Endodermal cell (in vitro differentiated cells): ENCODE data around the gene NOD1. TPM values are rescaled to one million over a fixed set of nuclear protein-coding genes. Genes with fewer than 3 reads are reported as not detected.

ENCODE experiments used
- DNase-seq: peaks from one replicate; pipeline ENCODE4 v3.0.0-alpha.2; 2017
- H3K27ac ChIP-seq: 2 replicates; pipeline ENCODE4 v1.5.1; 2013; ENCODE audit warnings: mild to moderate bottlenecking, low read depth, low read length, moderate library complexity
- H3K27me3 ChIP-seq: 2 replicates; pipeline ENCODE4 v1.6.1; 2013; ENCODE audit warnings: mild to moderate bottlenecking, low read length, moderate library complexity; ENCODE audit not compliant: insufficient read depth, control insufficient read depth, poor library complexity, severe bottlenecking
- H3K36me3 ChIP-seq: 2 replicates; pipeline ENCODE4 v1.7.0; 2013; ENCODE audit warnings: mild to moderate bottlenecking, low read length, moderate library complexity; ENCODE audit not compliant: control insufficient read depth, insufficient read depth
- H3K4me1 ChIP-seq: one replicate; pipeline ENCODE4 v1.7.0; 2013; ENCODE audit warnings: low read length; ENCODE audit not compliant: control insufficient read depth, insufficient read depth
- H3K4me3 ChIP-seq: 2 replicates; pipeline ENCODE4 v1.5.1; 2013; ENCODE audit warnings: mild to moderate bottlenecking, low read length, moderate library complexity
- H3K9ac ChIP-seq: 2 replicates; pipeline ENCODE4 v1.6.1; 2013; ENCODE audit warnings: mild to moderate bottlenecking, low read length, moderate library complexity; ENCODE audit not compliant: poor library complexity, severe bottlenecking; ENCODE audit errors: extremely low read depth
- H3K9me3 ChIP-seq: 2 replicates; pipeline ENCODE4 v1.6.1; 2013; ENCODE audit warnings: mild to moderate bottlenecking, low read length, moderate library complexity; ENCODE audit not compliant: control insufficient read depth
- H3K27ac Mint-ChIP-seq: 2 replicates; pipeline ENCODE4 v1.8.0; 2020; ENCODE audit warnings: mixed read lengths
- H3K27me3 Mint-ChIP-seq: 2 replicates; pipeline ENCODE4 v1.8.0; 2021; ENCODE audit warnings: mild to moderate bottlenecking, mixed read lengths; ENCODE audit not compliant: insufficient read depth
- H3K36me3 Mint-ChIP-seq: 2 replicates; pipeline ENCODE4 v1.8.0; 2020; ENCODE audit warnings: low read depth, mixed read lengths
- H3K4me1 Mint-ChIP-seq: 2 replicates; pipeline ENCODE4 v1.8.0; 2020; ENCODE audit warnings: mixed read lengths
- H3K4me3 Mint-ChIP-seq: 2 replicates; pipeline ENCODE4 v1.8.0; 2020; ENCODE audit warnings: mild to moderate bottlenecking, moderate library complexity, mixed read lengths
- H3K9me3 Mint-ChIP-seq: 2 replicates; pipeline ENCODE4 v1.8.0; 2020; ENCODE audit warnings: mild to moderate bottlenecking, mixed read lengths
- WGBS, 2 experiments: methylation state at CpG; one replicate each; pipeline versions ENCODE4 v1.1.5 to v1.1.7; 2013; ENCODE audit warnings: missing lambda C conversion rate in 2 of 2, mixed read lengths in 1 of 2; ENCODE audit not compliant: insufficient coverage in 1 of 2, insufficient read length in 1 of 2; 5-methylcytosine and 5-hydroxymethylcytosine counted together
- total RNA-seq, 2 donors: library from RNA; stranded (reverse); fragmentation: NEBNext Ultra II Directional in 1 of 2; extraction: Animal tissue kit (Norgen Biotek cat#: 25700) in 1 of 2; gene quantifications; 2 replicates in 1 of 2; 3 replicates in 1 of 2; pipeline ENCODE4 v1.2.1, GENCODE V29; 2021
- TF ChIP-seq, protein P1 (sequence below): fragments of 200-600 bp; sonication (generic); conservative IDR thresholded peaks from 2 replicates; pipeline ENCODE4 v1.5.0; 2021; ENCODE audit warnings: antibody characterized with exemption, mild to moderate bottlenecking

NOD1 gene
- total RNA-seq, 2 donors from 2014 or later = 3.3 to 3.4 TPM

DNA sequence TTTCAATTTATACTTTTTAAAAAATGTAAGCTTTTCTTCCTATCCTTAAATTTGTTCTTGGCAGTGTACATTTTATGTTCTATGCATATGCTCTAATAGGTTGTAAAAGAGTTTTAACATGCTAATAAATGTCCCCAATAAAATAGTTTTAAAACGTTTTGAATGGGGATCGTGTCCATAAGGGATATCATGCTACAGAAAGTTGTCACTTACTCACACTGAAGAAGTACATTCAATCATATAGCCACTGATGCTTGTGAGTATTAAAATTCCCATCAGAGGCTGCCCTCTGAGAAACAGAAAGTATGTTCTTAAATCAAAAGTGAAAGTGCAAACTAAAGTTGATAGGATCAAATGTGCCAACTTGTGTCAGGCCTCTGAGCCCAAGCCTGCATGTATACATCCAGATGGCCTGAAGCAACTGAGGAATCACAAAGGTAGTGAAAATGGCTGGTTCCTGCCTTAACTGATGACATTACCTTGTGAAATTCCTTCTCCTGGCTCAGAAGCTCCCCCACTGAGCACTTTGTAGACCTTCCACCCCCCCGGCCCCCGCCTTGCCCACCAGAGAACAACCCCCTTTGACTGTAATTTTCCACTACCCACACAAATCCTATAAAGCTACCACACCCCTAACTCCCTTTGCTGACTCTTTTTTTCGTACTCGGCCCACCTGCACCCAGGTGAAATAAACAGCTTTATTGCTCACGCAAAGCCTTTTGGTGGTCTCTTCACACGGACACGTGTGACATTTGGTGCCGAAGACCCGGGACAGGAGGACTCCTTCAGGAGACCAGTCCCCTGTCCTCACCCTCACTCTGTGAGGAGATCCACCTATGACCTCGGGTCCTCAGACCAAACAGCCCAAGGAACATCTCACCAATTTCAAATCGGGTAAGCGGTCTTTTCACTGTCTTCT is 877 bp upstream of the NOD1 start:
- Mint-ChIP-seq H3K4me1 (peaks cover 3% of the 10 kb centered on the region), H3K27ac (no peak overlapping the region), H3K9me3 (no peaks in the 10 kb centered on the region), H3K36me3 (no peaks in the 10 kb centered on the region), H3K4me3 (peak overlapping the region; percentile 71), H3K27me3 (peaks cover 40% of the 10 kb centered on the region)
- Histone ChIP-seq H3K4me1 (peaks cover 4% of the 10 kb centered on the region), H3K9me3 (peaks cover 8% of the 10 kb centered on the region), H3K36me3 (no peaks in the 10 kb centered on the region), H3K4me3 (peak overlapping the region; percentile 85), H3K9ac (no peak overlapping the region), H3K27me3 (peaks cover 74% of the 10 kb centered on the region), H3K27ac (no peak overlapping the region)
- 87 to 93% methylated on average over 7 to 14 of the region's 14 CpGs for WGBS, 2 experiments
- TF ChIP-seq, protein P1, sequence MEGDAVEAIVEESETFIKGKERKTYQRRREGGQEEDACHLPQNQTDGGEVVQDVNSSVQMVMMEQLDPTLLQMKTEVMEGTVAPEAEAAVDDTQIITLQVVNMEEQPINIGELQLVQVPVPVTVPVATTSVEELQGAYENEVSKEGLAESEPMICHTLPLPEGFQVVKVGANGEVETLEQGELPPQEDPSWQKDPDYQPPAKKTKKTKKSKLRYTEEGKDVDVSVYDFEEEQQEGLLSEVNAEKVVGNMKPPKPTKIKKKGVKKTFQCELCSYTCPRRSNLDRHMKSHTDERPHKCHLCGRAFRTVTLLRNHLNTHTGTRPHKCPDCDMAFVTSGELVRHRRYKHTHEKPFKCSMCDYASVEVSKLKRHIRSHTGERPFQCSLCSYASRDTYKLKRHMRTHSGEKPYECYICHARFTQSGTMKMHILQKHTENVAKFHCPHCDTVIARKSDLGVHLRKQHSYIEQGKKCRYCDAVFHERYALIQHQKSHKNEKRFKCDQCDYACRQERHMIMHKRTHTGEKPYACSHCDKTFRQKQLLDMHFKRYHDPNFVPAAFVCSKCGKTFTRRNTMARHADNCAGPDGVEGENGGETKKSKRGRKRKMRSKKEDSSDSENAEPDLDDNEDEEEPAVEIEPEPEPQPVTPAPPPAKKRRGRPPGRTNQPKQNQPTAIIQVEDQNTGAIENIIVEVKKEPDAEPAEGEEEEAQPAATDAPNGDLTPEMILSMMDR = no peak
- peak; percentile 46 for DNase-seq

DNA sequence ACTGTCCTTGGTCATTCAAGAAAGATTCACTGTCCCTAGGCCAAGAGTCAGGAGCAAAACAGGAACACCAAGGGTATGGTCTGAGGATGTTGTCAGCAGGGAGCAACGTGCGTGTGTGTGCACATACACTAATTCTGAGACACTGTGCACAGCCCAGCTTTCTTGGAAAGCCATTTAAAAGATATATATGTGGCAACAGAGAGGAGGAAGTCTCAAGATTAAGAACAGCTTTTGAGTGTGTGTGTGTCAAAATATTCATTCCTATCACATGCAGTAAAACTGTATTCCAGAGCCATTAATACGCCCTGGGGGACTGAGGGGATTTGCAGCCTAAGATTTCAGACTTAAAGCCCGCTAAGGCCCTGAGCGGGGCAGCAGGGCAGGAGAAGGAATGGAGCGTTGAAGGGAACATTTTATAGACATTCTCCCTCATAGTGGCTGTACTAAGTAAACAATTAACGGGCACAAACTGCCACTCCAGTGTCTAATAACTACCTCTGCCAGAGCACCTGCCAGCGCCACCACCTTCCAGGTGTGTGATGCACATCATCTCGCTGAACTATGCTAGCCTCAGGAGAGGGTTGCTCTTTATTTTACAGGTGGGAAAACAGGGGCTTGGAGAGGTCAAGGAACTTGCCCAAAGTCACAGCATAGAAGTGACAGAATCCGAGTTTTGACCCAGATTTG is 2.0 kb downstream of the NOD1 start:
- peaks cover 8% of the 10 kb centered on the region for H3K4me1 ChIP-seq
- H3K4me1 Mint-ChIP-seq = peaks cover 26% of the 10 kb centered on the region
- H3K9me3 Mint-ChIP-seq = no peaks in the 10 kb centered on the region
- no peak overlapping the region for H3K27ac Mint-ChIP-seq
- no peak overlapping the region for H3K27ac ChIP-seq
- peaks cover 53% of the 10 kb centered on the region for H3K27me3 Mint-ChIP-seq
- H3K9me3 ChIP-seq = peaks cover 8% of the 10 kb centered on the region
- H3K4me3 ChIP-seq = no peak overlapping the region
- 92 to 95% methylated on average over 7 to 10 of the region's 10 CpGs for WGBS, 2 experiments
- H3K9ac ChIP-seq = no peak overlapping the region
- H3K4me3 Mint-ChIP-seq = no peak overlapping the region
- no peaks in the 10 kb centered on the region for H3K36me3 Mint-ChIP-seq
- TF ChIP-seq, protein P1 = no peak
- DNase-seq = no peak
- no peaks in the 10 kb centered on the region for H3K36me3 ChIP-seq
- H3K27me3 ChIP-seq = peaks cover 76% of the 10 kb centered on the region

DNA sequence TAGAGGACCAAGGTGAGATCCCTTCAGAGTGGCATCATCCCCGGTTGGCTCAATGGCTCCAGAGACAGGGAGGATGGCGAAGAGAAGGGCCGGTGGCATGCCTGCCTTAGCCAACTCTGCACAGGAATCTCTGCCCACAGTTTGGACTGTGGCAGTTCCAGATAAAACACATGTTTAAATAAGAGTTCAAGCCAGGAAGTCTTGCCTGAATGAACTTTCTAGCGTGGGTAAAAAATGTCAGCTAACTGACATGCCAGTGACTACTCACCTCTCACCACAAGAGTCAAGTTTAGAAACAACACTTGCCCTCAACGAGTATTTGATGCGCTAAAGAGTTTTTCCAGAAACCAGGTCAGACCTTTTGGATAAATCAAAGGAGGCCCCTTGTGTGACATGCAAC is 3.0 kb downstream of the NOD1 start:
- H3K4me1 Mint-ChIP-seq = peaks cover 27% of the 10 kb centered on the region
- H3K27me3 Mint-ChIP-seq = peaks cover 63% of the 10 kb centered on the region
- DNase-seq = no peak
- H3K27ac Mint-ChIP-seq = no peak overlapping the region
- Histone ChIP-seq H3K36me3 (no peaks in the 10 kb centered on the region), H3K9ac (no peak overlapping the region), H3K4me3 (no peak overlapping the region), H3K27me3 (peaks cover 78% of the 10 kb centered on the region), H3K9me3 (peaks cover 8% of the 10 kb centered on the region), H3K4me1 (peaks cover 8% of the 10 kb centered on the region), H3K27ac (no peak overlapping the region)
- H3K9me3 Mint-ChIP-seq = no peaks in the 10 kb centered on the region
- WGBS, 2 experiments = 91 to 92% methylated on average over 6 of the region's 6 CpGs
- no peak overlapping the region for H3K4me3 Mint-ChIP-seq
- TF ChIP-seq, protein P1 = no peak
- H3K36me3 Mint-ChIP-seq = no peaks in the 10 kb centered on the region
